Prostate gland (tissue), 2 donors: ENCODE measurements around the gene POC1B. TPM values are rescaled to one million over a fixed set of nuclear protein-coding genes. Genes with fewer than 3 reads are reported as not detected.
A peak's percentile ranks its signal among the peaks of the same experiment; 100 is the strongest.

ENCODE experiments used
- DNase-seq: peaks from one replicate; pipeline ENCODE4 v3.0.0-alpha.2; 2019; ENCODE audit warnings: low spot score
- H3K27ac ChIP-seq, 2 donors: fragments of 200-600 bp; sonication (generic); 2 replicates each; pipeline ENCODE4 v1.5.1; 2017 to 2019
- H3K27me3 ChIP-seq: fragments of 200-600 bp; sonication (generic); replicated peaks from 2 replicates; pipeline ENCODE4 v1.5.1; 2019; ENCODE audit not compliant: insufficient read depth
- H3K36me3 ChIP-seq, 2 donors: fragments of 200-600 bp; sonication (generic); 1 replicate in 1 of 2; 2 replicates in 1 of 2; pipeline versions ENCODE4 v1.5.1 to v1.8.1; 2017 to 2019
- H3K4me1 ChIP-seq: fragments of 200-600 bp; sonication (generic); replicated peaks from 2 replicates; pipeline ENCODE4 v1.5.1; 2019
- H3K4me3 ChIP-seq, 2 donors: fragments of 200-600 bp; sonication (generic); 2 replicates each; pipeline ENCODE4 v1.5.1; 2017 to 2019
- H3K9me3 ChIP-seq: fragments of 200-600 bp; sonication (generic); 2 replicates; pipeline ENCODE4 v1.5.1; 2017
- POLR2A ChIP-seq: fragments of 450-650 bp; IDR thresholded peaks from one replicate; pipeline ENCODE4 v1.6.1; 2016; ENCODE audit warnings: antibody characterized with exemption, mild to moderate bottlenecking
- POLR2AphosphoS5 ChIP-seq: sonication (generic); formaldehyde crosslinking; IDR thresholded peaks from one replicate; pipeline ENCODE4 v1.6.1; 2017; ENCODE audit warnings: antibody characterized with exemption
- WGBS: methylation state at CpG from one replicate; pipeline ENCODE4 v1.1.5; 2018; 5-methylcytosine and 5-hydroxymethylcytosine counted together
- intact Hi-C: fragments of 100-400 bp; cut with DNase I; formaldehyde crosslinking; loops from one replicate; pipeline ENCODE4 v1.14.2; 2022
- total RNA-seq, 2 donors: library from RNA; depleted of rRNA; stranded (reverse); fragments of >200 nt; gene quantifications; one replicate each; pipeline ENCODE4 v1.1.0, GENCODE V29; 2016
- TF ChIP-seq, protein P1 (sequence below), 4 experiments: fragments of 200-600 bp in 2 of 4; fragments of 450-650 bp in 2 of 4; sonication (generic) in 2 of 4; IDR thresholded peaks; 1 replicate in 3 of 4; 2 replicates in 1 of 4; pipeline ENCODE4 v1.5.1; 2016 to 2019; ENCODE audit warnings: antibody characterized with exemption in 4 of 4, mild to moderate bottlenecking in 2 of 4, moderate library complexity in 2 of 4

POC1B gene
- total RNA-seq = 10 to 100 TPM; 11.1 to 15.8 TPM

DNA sequence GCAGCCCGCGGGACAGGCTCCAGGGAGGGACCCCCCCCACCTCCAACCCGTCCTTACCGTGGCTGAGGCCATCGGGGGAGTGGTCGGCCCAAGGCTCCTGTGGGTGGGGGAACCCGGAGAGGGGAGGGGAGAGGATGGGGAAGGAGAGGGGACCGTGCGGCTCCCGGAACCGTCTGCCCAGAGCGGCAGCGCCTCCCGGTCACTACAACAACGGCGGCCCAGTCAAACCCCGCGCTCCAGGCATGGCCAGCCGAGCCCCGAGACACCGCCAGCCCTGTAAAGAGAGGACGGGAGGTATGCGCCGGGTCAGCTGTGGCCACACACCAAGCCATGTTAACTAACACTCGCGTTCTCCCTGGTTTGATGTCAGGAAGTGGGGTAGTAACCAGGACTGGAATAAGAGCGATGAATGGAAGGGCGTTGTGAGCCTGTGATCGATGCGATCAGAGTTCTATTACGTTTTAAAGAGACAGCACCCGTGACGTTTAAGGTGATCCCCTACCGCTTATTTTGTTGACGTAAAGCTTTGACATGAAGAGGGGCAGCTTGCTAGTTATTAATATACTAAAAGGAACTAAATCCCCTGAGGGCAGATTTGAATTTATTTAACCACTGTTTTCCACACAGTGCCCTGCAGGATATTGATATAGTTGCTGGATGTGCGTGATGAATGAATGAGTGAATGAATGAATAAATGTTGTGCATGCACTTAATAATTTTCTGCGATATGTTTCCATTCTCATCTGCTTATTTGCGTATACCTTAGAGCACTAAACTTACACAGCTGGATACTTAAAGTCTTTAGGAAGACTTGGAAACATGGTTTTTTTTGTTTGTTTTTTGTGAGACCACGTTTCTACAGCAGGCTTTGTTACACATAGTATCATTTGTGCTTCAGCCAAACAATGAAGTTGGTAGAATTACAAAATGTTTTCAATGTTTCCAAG is at the start of gene POC1B:
TSS of gene POC1B (minus strand) at position 224 of the 947 bp plus-strand sequence. CDS start at position 72, 152 bp downstream.
- Histone ChIP-seq H3K27me3 (no peaks in the 10 kb centered on the region), H3K4me1 (no peaks in the 10 kb centered on the region), H3K27ac (peak within 1 kb of the TSS; percentile 86 to 88), H3K9me3 (no peaks in the 10 kb centered on the region), H3K4me3 (peak within 1 kb of the TSS; percentile 71 to 94), H3K36me3 (no peaks in the 10 kb centered on the region)
- 3% methylated on average over 26 of the region's 39 CpGs for WGBS
- intact Hi-C loops = loop anchor here (2.0 to 10.0 kb wide), 3 partner anchors 64 to 507 kb away; no protein-coding TSS in a partner anchor
- peak; percentile 70 for DNase-seq
- TF ChIP-seq POLR2A (no peak), POLR2AphosphoS5 (peak; percentile 77)
- TF ChIP-seq, protein P1, sequence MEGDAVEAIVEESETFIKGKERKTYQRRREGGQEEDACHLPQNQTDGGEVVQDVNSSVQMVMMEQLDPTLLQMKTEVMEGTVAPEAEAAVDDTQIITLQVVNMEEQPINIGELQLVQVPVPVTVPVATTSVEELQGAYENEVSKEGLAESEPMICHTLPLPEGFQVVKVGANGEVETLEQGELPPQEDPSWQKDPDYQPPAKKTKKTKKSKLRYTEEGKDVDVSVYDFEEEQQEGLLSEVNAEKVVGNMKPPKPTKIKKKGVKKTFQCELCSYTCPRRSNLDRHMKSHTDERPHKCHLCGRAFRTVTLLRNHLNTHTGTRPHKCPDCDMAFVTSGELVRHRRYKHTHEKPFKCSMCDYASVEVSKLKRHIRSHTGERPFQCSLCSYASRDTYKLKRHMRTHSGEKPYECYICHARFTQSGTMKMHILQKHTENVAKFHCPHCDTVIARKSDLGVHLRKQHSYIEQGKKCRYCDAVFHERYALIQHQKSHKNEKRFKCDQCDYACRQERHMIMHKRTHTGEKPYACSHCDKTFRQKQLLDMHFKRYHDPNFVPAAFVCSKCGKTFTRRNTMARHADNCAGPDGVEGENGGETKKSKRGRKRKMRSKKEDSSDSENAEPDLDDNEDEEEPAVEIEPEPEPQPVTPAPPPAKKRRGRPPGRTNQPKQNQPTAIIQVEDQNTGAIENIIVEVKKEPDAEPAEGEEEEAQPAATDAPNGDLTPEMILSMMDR (IDR thresholded peaks at IDR 0.05) = peak in 2 of 4 experiments; percentile 11 to 34

DNA sequence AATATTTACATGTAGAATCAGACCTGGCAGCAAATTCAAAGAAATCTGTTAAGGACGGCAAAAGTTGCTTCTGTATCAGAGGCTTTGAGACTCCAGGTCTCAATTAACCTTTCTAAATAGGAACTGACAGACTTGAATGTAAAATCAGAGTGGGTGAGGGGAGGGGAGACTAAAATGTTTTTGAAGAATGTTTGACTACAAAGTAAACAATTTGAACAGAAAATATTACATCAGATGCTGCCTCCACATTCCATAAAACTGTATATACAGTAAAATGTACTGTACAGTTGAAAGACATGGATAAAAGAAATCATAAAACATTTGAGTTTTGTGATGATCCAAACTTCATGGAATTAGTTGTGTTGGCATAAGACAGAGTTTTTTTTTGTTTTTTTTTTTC is 49.5 kb upstream of the POC1B start:
- Histone ChIP-seq H3K27ac (no peak overlapping the region), H3K4me3 (no peak overlapping the region), H3K9me3 (no peaks in the 10 kb centered on the region), H3K36me3 (no peaks in the 10 kb centered on the region), H3K4me1 (no peaks in the 10 kb centered on the region), H3K27me3 (no peaks in the 10 kb centered on the region)
- intact Hi-C loops = no loop called here
- no peak for DNase-seq
- TF ChIP-seq, protein P1 (IDR thresholded peaks at IDR 0.05) = no peak
- no peak for TF ChIP-seq POLR2AphosphoS5
- no peak for TF ChIP-seq POLR2A
- WGBS = 45% methylated on average over 1 of the region's 1 CpG

DNA sequence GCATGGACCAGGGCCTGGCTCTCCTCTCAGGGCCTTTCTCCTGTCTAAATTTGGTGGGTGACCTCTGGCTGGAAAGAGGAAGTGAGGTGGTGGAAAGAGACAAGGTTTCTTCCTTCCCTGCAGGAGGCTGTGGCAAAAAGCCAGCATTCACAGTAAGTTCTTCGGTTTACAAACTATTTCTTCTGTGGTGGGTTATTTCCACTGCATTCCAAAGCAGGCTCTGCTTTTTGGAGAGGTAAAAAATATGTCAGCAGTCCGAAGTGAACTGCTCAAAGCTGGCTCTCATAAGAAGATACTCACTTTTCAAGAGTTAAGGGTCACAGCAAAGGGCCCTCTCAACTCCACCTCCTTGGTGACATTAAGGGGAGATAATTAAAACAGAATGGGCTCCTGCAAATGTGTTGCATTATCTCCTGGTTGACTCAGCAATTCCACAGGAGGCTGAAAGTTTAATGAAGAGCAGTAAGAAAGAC is 48.9 kb upstream of the POC1B start:
- intact Hi-C loops = no loop called here

DNA sequence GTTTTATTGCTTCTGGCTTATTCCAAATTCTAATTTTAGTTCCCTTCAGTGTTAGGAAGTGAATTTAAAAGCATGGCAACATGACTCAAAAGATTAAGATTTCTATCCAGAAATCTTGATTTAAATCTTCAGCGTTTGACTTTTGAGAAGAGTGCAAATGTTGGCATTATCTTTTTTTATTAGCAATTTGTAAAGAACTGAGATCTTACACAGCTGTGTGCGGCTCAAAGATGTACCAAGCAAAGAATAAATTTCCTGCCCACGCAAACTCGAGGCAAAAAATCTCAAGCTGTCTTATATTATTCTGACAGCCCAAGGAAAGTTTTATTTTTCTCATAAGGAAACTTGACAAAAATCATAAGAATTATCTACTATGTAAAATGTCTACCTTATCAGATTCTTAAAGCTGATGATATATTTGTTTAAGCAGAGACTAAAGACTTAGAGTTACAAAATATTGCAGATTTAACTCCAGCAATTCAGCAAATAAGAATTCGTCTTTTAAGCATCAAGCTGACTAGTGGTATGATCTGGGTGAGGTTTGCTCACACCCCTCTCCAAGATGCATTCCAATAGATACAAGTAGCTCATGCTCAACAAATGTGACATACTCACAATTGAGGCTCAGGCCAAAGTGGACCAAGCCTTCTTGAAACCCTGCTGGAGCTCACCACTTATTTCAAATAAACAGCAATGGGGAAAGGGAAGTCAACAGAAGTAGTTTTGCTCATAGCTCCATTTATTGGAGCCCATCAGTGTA is 47.4 kb upstream of the POC1B start:
- H3K9me3 ChIP-seq = no peaks in the 10 kb centered on the region
- no peak for DNase-seq
- no peak overlapping the region for H3K27ac ChIP-seq
- H3K27me3 ChIP-seq = no peaks in the 10 kb centered on the region
- TF ChIP-seq, protein P1 (IDR thresholded peaks at IDR 0.05) = no peak
- no peaks in the 10 kb centered on the region for H3K36me3 ChIP-seq
- 66% methylated on average over 5 of the region's 5 CpGs for WGBS
- H3K4me1 ChIP-seq = no peaks in the 10 kb centered on the region
- H3K4me3 ChIP-seq = no peak overlapping the region
- intact Hi-C loops = no loop called here

More for the DNA sequence above, 48.9 kb upstream of the POC1B start:
- no peaks in the 10 kb centered on the region for H3K4me1 ChIP-seq
- no peak overlapping the region for H3K4me3 ChIP-seq
- TF ChIP-seq, protein P1 (IDR thresholded peaks at IDR 0.05) = no peak
- TF ChIP-seq POLR2A (no peak), POLR2AphosphoS5 (no peak)
- H3K9me3 ChIP-seq = no peaks in the 10 kb centered on the region
- no peaks in the 10 kb centered on the region for H3K27me3 ChIP-seq
- no peak for DNase-seq
- WGBS = 34% methylated on average over 2 of the region's 2 CpGs
- no peaks in the 10 kb centered on the region for H3K36me3 ChIP-seq
- no peak overlapping the region for H3K27ac ChIP-seq
